Right renal cortex interstitium (tissue), 3 donors: Measurements from ENCODE around the gene RAX2. TPM values are rescaled to one million over a fixed set of nuclear protein-coding genes. Genes with fewer than 3 reads are reported as not detected.

Experiments used
- DNase-seq, 3 donors: peaks; one replicate each; pipeline ENCODE4 v3.0.0-alpha.2; 2013; ENCODE audit warnings: low read depth in 3 of 3, low spot score in 2 of 3
- polyA plus RNA-seq, 3 donors: library from polyadenylated mRNA; unstranded; fragments of 120-200 nt; gene quantifications; one replicate each; pipeline ENCODE4 v1.2.1, GENCODE V29; 2013; ENCODE audit not compliant: insufficient read length in 3 of 3

The RAX2 gene
- polyA plus RNA-seq, 3 donors = not detected

- DNase-seq = no peak
These were observed 31.3 kb upstream of the RAX2 start for GRCh38 chr19:3803114-3803888.

- no peak for DNase-seq
These were observed 29.5 kb upstream of the RAX2 start for GRCh38 chr19:3801412-3802096.

GRCh38 chr19:3800996-3801395 lies 29.0 kb upstream of the RAX2 start:
- DNase-seq = no peak

- no peak for DNase-seq
These were observed 26.1 kb upstream of the RAX2 start for GRCh38 chr19:3798137-3798536.

- DNase-seq = no peak
These were observed 24.3 kb upstream of the RAX2 start for GRCh38 chr19:3796358-3796757.

- DNase-seq = no peak
These were observed 21.8 kb upstream of the RAX2 start for GRCh38 chr19:3793799-3794198.

GRCh38 chr19:3792114-3792513 lies 20.1 kb upstream of the RAX2 start:
- DNase-seq = no peak

GRCh38 chr19:3790941-3791340 lies 18.9 kb upstream of the RAX2 start:
- no peak for DNase-seq

GRCh38 chr19:3790209-3790734 lies 18.2 kb upstream of the RAX2 start:
- DNase-seq = no peak

- DNase-seq = no peak
These were observed 17.2 kb upstream of the RAX2 start for GRCh38 chr19:3788996-3789778.

GRCh38 chr19:3785938-3786824 lies 14.2 kb upstream of the RAX2 start, which contains the start of gene MATK:
Gene MATK (minus strand): TSS chr19:3786381. CDS start chr19:3785135, 1,246 bp downstream.
- DNase-seq = no peak

- no peak for DNase-seq
These were observed 13.5 kb upstream of the RAX2 start for GRCh38 chr19:3785451-3785937.

GRCh38 chr19:3784607-3785450 lies 12.8 kb upstream of the RAX2 start:
- no peak for DNase-seq

- no peak for DNase-seq
These were observed 11.9 kb upstream of the RAX2 start for GRCh38 chr19:3783660-3784584.

GRCh38 chr19:3782903-3783302 lies 10.9 kb upstream of the RAX2 start:
- no peak for DNase-seq

GRCh38 chr19:3782330-3782729 lies 10.3 kb upstream of the RAX2 start:
- no peak for DNase-seq

- no peak for DNase-seq
These were observed 9.6 kb upstream of the RAX2 start for GRCh38 chr19:3781603-3782002.

GRCh38 chr19:3780786-3781304 lies 8.8 kb upstream of the RAX2 start:
- no peak for DNase-seq
